Measurements from ENCODE around the gene NSUN7.
"Not testable (repeated sequence)": the region's sequence is repeated elsewhere in the genome, so short reads cannot be mapped to it uniquely, and the experiment has no call there.

Gene NSUN7

GRCh38 chr4:40749717-40750460, at the start of gene NSUN7:
Gene NSUN7 (plus strand): TSS chr4:40749955. CDS start chr4:40750694, 739 bp downstream.
- DNase-seq (ENCODE audit: extremely low read depth, low read depth) = no peak

GRCh38 chr4:40702137-40702799, 47.5 kb upstream of the NSUN7 start:
- no peak for TF ChIP-seq CTCF (IDR thresholded peaks at IDR 0.05; ENCODE audit: low read depth, low read length)
- DNase-seq (ENCODE audit: extremely low read depth, low read depth) = no peak

More at GRCh38 chr4:40749717-40750460, at the start of gene NSUN7:
- no peak for TF ChIP-seq CTCF (IDR thresholded peaks at IDR 0.05; ENCODE audit: low read depth, low read length)

- no peak for DNase-seq (ENCODE audit: extremely low read depth, low read depth)
- TF ChIP-seq CTCF (IDR thresholded peaks at IDR 0.05; ENCODE audit: low read depth, low read length) = no peak
Observed at GRCh38 chr4:40702800-40703151, 47.0 kb upstream of the NSUN7 start.

- TF ChIP-seq CTCF (IDR thresholded peaks at IDR 0.05; ENCODE audit: low read depth, low read length) = no peak
- DNase-seq (ENCODE audit: extremely low read depth, low read depth) = no peak
Observed at GRCh38 chr4:40704073-40704472, 45.7 kb upstream of the NSUN7 start.

GRCh38 chr4:40710484-40711254, 39.1 kb upstream of the NSUN7 start:
- no peak for TF ChIP-seq CTCF (IDR thresholded peaks at IDR 0.05; ENCODE audit: low read depth, low read length)
- no peak for DNase-seq (ENCODE audit: extremely low read depth, low read depth)

- DNase-seq (ENCODE audit: extremely low read depth, low read depth) = not testable (repeated sequence)
Observed at GRCh38 chr4:40713001-40713400, 36.8 kb upstream of the NSUN7 start.

GRCh38 chr4:40713798-40714197, 36.0 kb upstream of the NSUN7 start:
- no peak for TF ChIP-seq CTCF (IDR thresholded peaks at IDR 0.05; ENCODE audit: low read depth, low read length)
- no peak for DNase-seq (ENCODE audit: extremely low read depth, low read depth)
